ENCODE results near the gene SLC17A3.

DNA sequence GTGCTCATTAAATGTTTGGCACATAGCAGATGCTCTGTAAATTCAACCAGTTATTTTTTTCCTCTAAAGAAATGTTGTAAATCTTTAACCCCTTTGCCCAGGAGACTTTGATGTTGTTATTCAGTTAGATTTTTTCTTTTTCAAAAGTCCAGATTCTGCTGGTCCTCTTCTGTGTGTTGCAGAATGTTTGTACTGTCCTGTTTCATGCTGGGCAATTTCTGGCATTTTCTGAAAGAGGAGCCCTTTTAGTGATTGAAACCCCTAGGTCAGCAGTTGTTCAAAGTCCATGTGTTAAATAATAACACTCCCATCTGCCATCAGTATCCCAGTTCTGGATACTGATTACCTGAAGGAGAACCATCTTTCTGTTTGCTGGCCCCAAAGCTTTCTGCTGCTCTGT is 40.9 kb downstream of the SLC17A3 start:
- TF ChIP-seq, protein P1, sequence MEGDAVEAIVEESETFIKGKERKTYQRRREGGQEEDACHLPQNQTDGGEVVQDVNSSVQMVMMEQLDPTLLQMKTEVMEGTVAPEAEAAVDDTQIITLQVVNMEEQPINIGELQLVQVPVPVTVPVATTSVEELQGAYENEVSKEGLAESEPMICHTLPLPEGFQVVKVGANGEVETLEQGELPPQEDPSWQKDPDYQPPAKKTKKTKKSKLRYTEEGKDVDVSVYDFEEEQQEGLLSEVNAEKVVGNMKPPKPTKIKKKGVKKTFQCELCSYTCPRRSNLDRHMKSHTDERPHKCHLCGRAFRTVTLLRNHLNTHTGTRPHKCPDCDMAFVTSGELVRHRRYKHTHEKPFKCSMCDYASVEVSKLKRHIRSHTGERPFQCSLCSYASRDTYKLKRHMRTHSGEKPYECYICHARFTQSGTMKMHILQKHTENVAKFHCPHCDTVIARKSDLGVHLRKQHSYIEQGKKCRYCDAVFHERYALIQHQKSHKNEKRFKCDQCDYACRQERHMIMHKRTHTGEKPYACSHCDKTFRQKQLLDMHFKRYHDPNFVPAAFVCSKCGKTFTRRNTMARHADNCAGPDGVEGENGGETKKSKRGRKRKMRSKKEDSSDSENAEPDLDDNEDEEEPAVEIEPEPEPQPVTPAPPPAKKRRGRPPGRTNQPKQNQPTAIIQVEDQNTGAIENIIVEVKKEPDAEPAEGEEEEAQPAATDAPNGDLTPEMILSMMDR (conservative IDR thresholded peaks at IDR 0.05; ENCODE audit: low read depth, low read length): no peak
- TF ChIP-seq EZH2phosphoT487 (IDR thresholded peaks at IDR 0.05; ENCODE audit: borderline replicate concordance, low read length) (no peak), EZH2 (IDR thresholded peaks at IDR 0.05; ENCODE audit: low read length, unreplicated experiment) (no peak)

Measured in PC-3 (cell line).